ENCODE measurements around the gene LTO1. TPM values are rescaled to one million over a fixed set of nuclear protein-coding genes. Genes with fewer than 3 reads are reported as not detected.

The LTO1 gene
- total and polyA plus RNA-seq, 2 of the 13 experiments (the other 11 are each of a cell fraction or from before 2014, with no cell fraction given) = 11.8 to 15.0 TPM

- TF ChIP-seq ZNF142 (CRISPR knock-in tag; IDR thresholded peaks at IDR 0.05) = no peak
- no peak for TF ChIP-seq SRSF1 (optimal IDR thresholded peaks at IDR 0.05; ENCODE audit: low read depth, low read length)
- TF ChIP-seq, protein P1, sequence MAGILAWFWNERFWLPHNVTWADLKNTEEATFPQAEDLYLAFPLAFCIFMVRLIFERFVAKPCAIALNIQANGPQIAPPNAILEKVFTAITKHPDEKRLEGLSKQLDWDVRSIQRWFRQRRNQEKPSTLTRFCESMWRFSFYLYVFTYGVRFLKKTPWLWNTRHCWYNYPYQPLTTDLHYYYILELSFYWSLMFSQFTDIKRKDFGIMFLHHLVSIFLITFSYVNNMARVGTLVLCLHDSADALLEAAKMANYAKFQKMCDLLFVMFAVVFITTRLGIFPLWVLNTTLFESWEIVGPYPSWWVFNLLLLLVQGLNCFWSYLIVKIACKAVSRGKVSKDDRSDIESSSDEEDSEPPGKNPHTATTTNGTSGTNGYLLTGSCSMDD (CRISPR knock-in tag; IDR thresholded peaks at IDR 0.05) = no peak
- no peak for TF ChIP-seq ZNF883 (CRISPR knock-in tag; IDR thresholded peaks at IDR 0.05; ENCODE audit: not compliant biosample characterization)
- no peak for TF ChIP-seq ARHGAP35 (CRISPR knock-in tag; IDR thresholded peaks at IDR 0.05; ENCODE audit: borderline replicate concordance)
- TF ChIP-seq TOPORS (CRISPR knock-in tag; IDR thresholded peaks at IDR 0.05) = no peak
- TF ChIP-seq ZNF12 (CRISPR knock-in tag; IDR thresholded peaks at IDR 0.05) = no peak
- no peak for TF ChIP-seq SRF (IDR thresholded peaks at IDR 0.05; ENCODE audit: low read depth, low read length)
- TF ChIP-seq ZNF841 (CRISPR knock-in tag; IDR thresholded peaks at IDR 0.05; ENCODE audit: borderline replicate concordance) = no peak
- TF ChIP-seq HIC2 (CRISPR knock-in tag; IDR thresholded peaks at IDR 0.05; ENCODE audit: low read depth) = no peak
- TF ChIP-seq ZNF615 (CRISPR knock-in tag; IDR thresholded peaks at IDR 0.05; ENCODE audit: borderline replicate concordance) = no peak
- TF ChIP-seq, protein P2, sequence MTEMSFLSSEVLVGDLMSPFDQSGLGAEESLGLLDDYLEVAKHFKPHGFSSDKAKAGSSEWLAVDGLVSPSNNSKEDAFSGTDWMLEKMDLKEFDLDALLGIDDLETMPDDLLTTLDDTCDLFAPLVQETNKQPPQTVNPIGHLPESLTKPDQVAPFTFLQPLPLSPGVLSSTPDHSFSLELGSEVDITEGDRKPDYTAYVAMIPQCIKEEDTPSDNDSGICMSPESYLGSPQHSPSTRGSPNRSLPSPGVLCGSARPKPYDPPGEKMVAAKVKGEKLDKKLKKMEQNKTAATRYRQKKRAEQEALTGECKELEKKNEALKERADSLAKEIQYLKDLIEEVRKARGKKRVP (CRISPR knock-in tag; IDR thresholded peaks at IDR 0.05) = no peak
- TF ChIP-seq, protein P3, sequence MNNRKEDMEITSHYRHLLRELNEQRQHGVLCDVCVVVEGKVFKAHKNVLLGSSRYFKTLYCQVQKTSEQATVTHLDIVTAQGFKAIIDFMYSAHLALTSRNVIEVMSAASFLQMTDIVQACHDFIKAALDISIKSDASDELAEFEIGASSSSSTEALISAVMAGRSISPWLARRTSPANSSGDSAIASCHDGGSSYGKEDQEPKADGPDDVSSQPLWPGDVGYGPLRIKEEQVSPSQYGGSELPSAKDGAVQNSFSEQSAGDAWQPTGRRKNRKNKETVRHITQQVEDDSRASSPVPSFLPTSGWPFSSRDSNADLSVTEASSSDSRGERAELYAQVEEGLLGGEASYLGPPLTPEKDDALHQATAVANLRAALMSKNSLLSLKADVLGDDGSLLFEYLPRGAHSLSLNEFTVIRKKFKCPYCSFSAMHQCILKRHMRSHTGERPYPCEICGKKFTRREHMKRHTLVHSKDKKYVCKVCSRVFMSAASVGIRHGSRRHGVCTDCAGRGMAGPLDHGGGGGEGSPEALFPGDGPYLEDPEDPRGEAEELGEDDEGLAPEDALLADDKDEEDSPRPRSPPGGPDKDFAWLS (CRISPR knock-in tag; IDR thresholded peaks at IDR 0.05; ENCODE audit: borderline replicate concordance) = no peak
- TF ChIP-seq CBX5 (CRISPR knock-in tag; IDR thresholded peaks at IDR 0.05; ENCODE audit: borderline replicate concordance) = no peak
- no peak for TF ChIP-seq MTERF4 (CRISPR knock-in tag; IDR thresholded peaks at IDR 0.05)
- peak; percentile 55 for TF ChIP-seq ERF (CRISPR knock-in tag; IDR thresholded peaks at IDR 0.05)
- TF ChIP-seq KAT8 (CRISPR knock-in tag; IDR thresholded peaks at IDR 0.05) = 0 out of 2 replicates have a peak, but pooled peaks have one; percentile 35
Observed at GRCh38 chr11:69683764-69684333, 8.7 kb upstream of the LTO1 start (continued).

Measured in HepG2 (cell line).